Lower lobe of right lung (tissue), 2 donors: ENCODE data around the gene KAT6B. TPM values are rescaled to one million over a fixed set of nuclear protein-coding genes. Genes with fewer than 3 reads are reported as not detected.

Source experiments
- ATAC-seq, 2 donors: fragments of 200-7000 bp; cut with Tn5 transposase; one replicate each; pipeline ENCODE4 v1.9.1; 2020 to 2022; ENCODE audit warnings: mild to moderate bottlenecking in 2 of 2, moderate library complexity in 2 of 2
- DNase-seq: peaks from one replicate; pipeline ENCODE4 v3.0.0-alpha.2; 2020
- H3K27ac ChIP-seq: fragments of 200-600 bp; one replicate; pipeline ENCODE4 v1.8.0; 2022
- H3K27me3 ChIP-seq: fragments of 200-600 bp; one replicate; pipeline ENCODE4 v1.8.0; 2022; ENCODE audit warnings: low read depth
- H3K36me3 ChIP-seq: fragments of 200-600 bp; one replicate; pipeline ENCODE4 v1.8.0; 2022; ENCODE audit warnings: mild to moderate bottlenecking
- H3K4me1 ChIP-seq: fragments of 200-600 bp; one replicate; pipeline ENCODE4 v1.8.0; 2022
- H3K4me3 ChIP-seq: fragments of 200-600 bp; one replicate; pipeline ENCODE4 v1.8.0; 2022; ENCODE audit warnings: mild to moderate bottlenecking
- H3K9me3 ChIP-seq: fragments of 200-600 bp; one replicate; pipeline ENCODE4 v1.8.0; 2022
- intact Hi-C: fragments of 100-400 bp; cut with DNase I; formaldehyde crosslinking; loops from one replicate; pipeline ENCODE4 v1.11.0; 2022
- total RNA-seq: library from RNA; stranded (reverse); fragmentation: NEBNext Ultra II Directional; extraction: Animal tissue kit (Norgen Biotek cat#: 25700); gene quantifications from one replicate; pipeline ENCODE4 v1.2.1, GENCODE V29; 2021
- TF ChIP-seq, protein P1 (sequence below): fragments of 200-600 bp; IDR thresholded peaks from one replicate; pipeline ENCODE4 v1.8.0; 2022; ENCODE audit warnings: antibody characterized with exemption, mild to moderate bottlenecking
- donor health status: DM: no; HTN: yes; CAD: no; lungs with severe emphysema.

KAT6B gene
- total RNA-seq, 1 donor from 2014 or later: 46.3 TPM

DNA sequence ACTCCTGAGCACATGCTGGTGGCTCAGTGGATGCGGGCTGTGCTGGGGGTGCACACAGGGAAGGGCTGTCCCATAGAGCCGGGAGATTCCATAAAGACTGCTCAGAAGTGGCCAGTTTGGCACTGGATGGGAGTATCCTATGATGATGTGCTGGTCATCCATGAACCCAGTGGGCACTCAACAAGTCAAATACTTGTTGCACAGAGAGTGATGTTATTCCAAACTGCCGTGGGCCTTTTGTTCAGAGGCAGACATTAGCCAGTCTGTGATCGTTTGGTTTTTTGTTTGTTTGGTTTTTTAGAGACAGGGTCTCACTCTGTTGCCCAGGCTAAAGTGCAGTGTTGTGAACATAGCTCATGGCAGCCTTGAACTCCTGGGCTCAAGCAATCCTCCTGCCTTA, 254.2 kb downstream of the KAT6B start:
- no peak overlapping the region for H3K27ac ChIP-seq
- no peak for ATAC-seq

DNA sequence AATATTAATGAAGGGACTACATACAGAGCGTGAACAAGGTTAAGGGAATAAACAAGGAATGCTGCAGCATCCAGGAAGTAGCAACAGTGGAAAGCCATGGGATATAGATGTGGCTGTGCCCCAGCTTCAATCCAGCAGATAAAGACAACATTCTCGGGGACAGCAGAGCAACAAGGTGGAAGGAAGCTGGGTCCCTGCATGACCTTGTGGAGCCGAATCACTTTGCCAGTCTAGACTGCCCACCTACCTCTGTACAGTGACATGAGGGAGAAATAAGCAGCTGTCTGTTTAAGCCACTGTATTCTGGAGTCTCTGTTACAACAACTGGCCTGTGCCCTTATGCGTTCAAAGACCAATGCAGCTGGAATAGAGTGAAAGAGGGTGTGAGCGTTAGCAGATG, 255.0 kb downstream of the KAT6B start:
- no peak for ATAC-seq
- intact Hi-C loops: no loop called here
- Histone ChIP-seq H3K27ac (no peak overlapping the region), H3K36me3 (no peaks in the 10 kb centered on the region), H3K9me3 (no peaks in the 10 kb centered on the region), H3K4me3 (no peak overlapping the region), H3K4me1 (no peaks in the 10 kb centered on the region), H3K27me3 (no peaks in the 10 kb centered on the region)
- no peak for DNase-seq
- TF ChIP-seq, protein P1, sequence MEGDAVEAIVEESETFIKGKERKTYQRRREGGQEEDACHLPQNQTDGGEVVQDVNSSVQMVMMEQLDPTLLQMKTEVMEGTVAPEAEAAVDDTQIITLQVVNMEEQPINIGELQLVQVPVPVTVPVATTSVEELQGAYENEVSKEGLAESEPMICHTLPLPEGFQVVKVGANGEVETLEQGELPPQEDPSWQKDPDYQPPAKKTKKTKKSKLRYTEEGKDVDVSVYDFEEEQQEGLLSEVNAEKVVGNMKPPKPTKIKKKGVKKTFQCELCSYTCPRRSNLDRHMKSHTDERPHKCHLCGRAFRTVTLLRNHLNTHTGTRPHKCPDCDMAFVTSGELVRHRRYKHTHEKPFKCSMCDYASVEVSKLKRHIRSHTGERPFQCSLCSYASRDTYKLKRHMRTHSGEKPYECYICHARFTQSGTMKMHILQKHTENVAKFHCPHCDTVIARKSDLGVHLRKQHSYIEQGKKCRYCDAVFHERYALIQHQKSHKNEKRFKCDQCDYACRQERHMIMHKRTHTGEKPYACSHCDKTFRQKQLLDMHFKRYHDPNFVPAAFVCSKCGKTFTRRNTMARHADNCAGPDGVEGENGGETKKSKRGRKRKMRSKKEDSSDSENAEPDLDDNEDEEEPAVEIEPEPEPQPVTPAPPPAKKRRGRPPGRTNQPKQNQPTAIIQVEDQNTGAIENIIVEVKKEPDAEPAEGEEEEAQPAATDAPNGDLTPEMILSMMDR: no peak

More for the DNA sequence above, 254.2 kb downstream of the KAT6B start:
- TF ChIP-seq, protein P1: no peak
- Histone ChIP-seq H3K9me3 (no peaks in the 10 kb centered on the region), H3K4me3 (no peak overlapping the region), H3K36me3 (no peaks in the 10 kb centered on the region), H3K27me3 (no peaks in the 10 kb centered on the region), H3K4me1 (no peaks in the 10 kb centered on the region)
- intact Hi-C loops: no loop called here
- DNase-seq: no peak
